Fibroblast of lung (primary cell): Measurements from ENCODE around the gene TRRAP. TPM values are rescaled to one million over a fixed set of nuclear protein-coding genes. Genes with fewer than 3 reads are reported as not detected.
A peak's percentile ranks its signal among the peaks of the same experiment; 100 is the strongest.
"Not testable (repeated sequence)": the region's sequence is repeated elsewhere in the genome, so short reads cannot be mapped to it uniquely, and the experiment has no call there.

Experiments
- DNase-seq, 2 donors: peaks; one replicate each; pipeline versions ENCODE4 v3.0.0 to v3.0.0-alpha.2; 2010; ENCODE audit warnings: low read depth in 2 of 2
- H2AFZ ChIP-seq: 2 replicates; pipeline ENCODE4 v1.5.1; 2012; ENCODE audit warnings: low read length, control low read depth, inconsistent platforms
- H3K27ac ChIP-seq: 2 replicates; pipeline ENCODE4 v1.5.1; 2011; ENCODE audit warnings: low read length, control low read depth; ENCODE audit not compliant: insufficient read depth
- H3K27me3 ChIP-seq: 2 replicates; pipeline ENCODE4 v1.5.1; 2011; ENCODE audit warnings: mild to moderate bottlenecking, low read length; ENCODE audit not compliant: control insufficient read depth, insufficient read depth
- H3K36me3 ChIP-seq: 2 replicates; pipeline ENCODE4 v1.5.1; 2011; ENCODE audit warnings: low read length; ENCODE audit not compliant: control insufficient read depth, insufficient read depth
- H3K4me1 ChIP-seq: 2 replicates; pipeline ENCODE4 v1.5.1; 2011; ENCODE audit warnings: low read length; ENCODE audit not compliant: control insufficient read depth, insufficient read depth; ENCODE audit errors: extremely low read depth
- H3K4me2 ChIP-seq: 2 replicates; pipeline ENCODE4 v1.5.1; 2011; ENCODE audit warnings: low read length, control low read depth; ENCODE audit not compliant: insufficient read depth; ENCODE audit errors: extremely low read depth
- H3K4me3 ChIP-seq, 4 experiments: fragments of 200-600 bp in 1 of 4; sonication (generic) in 1 of 4; replicated peaks in 1 of 4; 2 replicates each; pipeline ENCODE4 v1.5.1; 2011 to 2016; ENCODE audit warnings: low read length in 4 of 4, low read depth in 3 of 4, mild to moderate bottlenecking in 3 of 4, control low read depth in 2 of 4, inconsistent platforms in 1 of 4, mixed read lengths in 1 of 4; ENCODE audit not compliant: insufficient read depth in 1 of 4; ENCODE audit errors: control extremely low read depth in 1 of 4
- H3K79me2 ChIP-seq: 2 replicates; pipeline ENCODE4 v1.5.1; 2012; ENCODE audit warnings: mild to moderate bottlenecking, low read length, inconsistent platforms; ENCODE audit not compliant: control insufficient read depth, insufficient read depth
- H3K9ac ChIP-seq: 2 replicates; pipeline ENCODE4 v1.5.1; 2011; ENCODE audit warnings: mild to moderate bottlenecking, low read length, control low read depth; ENCODE audit not compliant: insufficient read depth
- H3K9me3 ChIP-seq: 2 replicates; pipeline ENCODE4 v1.5.1; 2012; ENCODE audit warnings: low read depth, low read length; ENCODE audit not compliant: control insufficient read depth, insufficient read depth
- H4K20me1 ChIP-seq: 2 replicates; pipeline ENCODE4 v1.5.1; 2011; ENCODE audit warnings: low read length; ENCODE audit not compliant: control insufficient read depth, insufficient read depth; ENCODE audit errors: extremely low read depth
- CTCF ChIP-seq, 2 donors: IDR thresholded peaks in 1 of 2; conservative IDR thresholded peaks in 1 of 2; 1 replicate in 1 of 2; 2 replicates in 1 of 2; pipeline ENCODE4 v1.5.1; 2011 to 2012; ENCODE audit warnings: low read length in 2 of 2, control low read depth in 1 of 2, inconsistent platforms in 1 of 2, low read depth in 1 of 2, mild to moderate bottlenecking in 1 of 2
- EZH2 ChIP-seq: IDR thresholded peaks from 2 replicates; pipeline ENCODE4 v1.5.1; 2012; ENCODE audit warnings: low read length, control low read depth, mild to moderate bottlenecking; ENCODE audit errors: missing control alignments
- polyA plus RNA-seq, 2 donors: library from polyadenylated mRNA; depleted of rRNA in 1 of 2; stranded (reverse) in 1 of 2; unstranded in 1 of 2; fragments of >200 nt; gene quantifications; 2 replicates each; pipeline ENCODE4 v1.2.1, GENCODE V29; 2011 to 2012; ENCODE audit warnings: missing spikeins in 1 of 2
- total RNA-seq: library from RNA; depleted of rRNA; stranded (reverse); fragments of >200 nt; gene quantifications from 2 replicates; pipeline ENCODE4 v1.2.1, GENCODE V29; 2014

TRRAP gene
- total and polyA plus RNA-seq, 2 donors (not counting 1 experiment from before 2014, with no cell fraction given), result 11.3 to 20.6 TPM

DNA sequence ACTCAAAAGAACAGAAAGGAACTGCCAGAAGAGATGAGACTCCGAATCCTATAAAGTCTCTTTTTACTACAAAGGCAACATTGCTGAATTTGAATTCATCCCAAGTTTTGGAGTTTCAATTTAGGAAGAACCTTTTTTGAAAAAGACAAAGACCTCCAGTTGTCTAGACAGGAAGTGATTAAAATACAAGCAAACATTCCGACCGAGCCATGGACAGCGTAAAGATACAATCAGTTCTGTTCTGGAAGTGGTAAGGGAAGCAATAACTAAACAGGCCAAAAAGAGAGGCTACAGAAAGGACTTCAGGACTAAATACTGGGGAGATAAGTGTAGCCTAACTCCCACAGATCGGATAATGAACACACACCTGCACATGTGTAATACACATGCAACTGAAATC, 164.6 kb downstream of the TRRAP start:
- peak in 1 of 2 donors; percentile 73 for DNase-seq
- peaks cover 28% of the 10 kb centered on the region for H3K36me3 ChIP-seq
- no peak overlapping the region for H2AFZ ChIP-seq
- no peaks in the 10 kb centered on the region for H3K27me3 ChIP-seq
- H3K27ac ChIP-seq, result no peak overlapping the region
- no peak overlapping the region for H3K9ac ChIP-seq
- H4K20me1 ChIP-seq, result no peaks in the 10 kb centered on the region
- no peak overlapping the region for H3K4me3 ChIP-seq
- no peak overlapping the region for H3K4me2 ChIP-seq
- no peaks in the 10 kb centered on the region for H3K79me2 ChIP-seq
- H3K4me1 ChIP-seq, result peaks cover 7% of the 10 kb centered on the region
- TF ChIP-seq CTCF (conservative IDR thresholded peaks at IDR 0.05 in 1 of 2, IDR thresholded peaks at IDR 0.05 in 1 of 2; ENCODE audit: low read depth in 1 of 2, low read length in 2 of 2) (no peak), EZH2 (no peak)
- H3K9me3 ChIP-seq, result no peaks in the 10 kb centered on the region

DNA sequence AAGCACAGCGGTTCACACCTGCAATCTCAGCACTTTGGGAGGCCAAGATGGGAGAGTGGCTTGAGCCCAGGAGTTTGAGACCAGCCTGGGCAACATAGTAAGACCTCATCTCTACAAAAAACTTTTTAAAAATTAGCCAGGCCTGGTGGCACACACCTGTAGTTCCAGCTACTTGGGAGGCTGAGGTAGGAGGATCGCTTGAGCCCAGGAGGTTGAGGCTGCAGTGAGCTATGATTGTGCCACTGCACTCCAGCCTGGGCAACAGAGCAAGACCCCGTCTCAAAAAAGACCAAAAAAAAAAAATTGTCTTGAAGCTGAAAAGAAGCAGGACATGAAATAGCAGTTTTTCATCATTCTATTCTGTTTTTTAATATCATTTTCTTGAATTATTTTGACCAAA, 166.5 kb downstream of the TRRAP start:
- not testable (repeated sequence) for H3K9ac ChIP-seq, H3K27me3 ChIP-seq, H3K4me1 ChIP-seq, H3K27ac ChIP-seq, H3K4me2 ChIP-seq, DNase-seq, H3K79me2 ChIP-seq, H2AFZ ChIP-seq, H4K20me1 ChIP-seq, H3K4me3 ChIP-seq, H3K9me3 ChIP-seq
- peaks cover 29% of the 10 kb centered on the region for H3K36me3 ChIP-seq

- H3K4me1 ChIP-seq, H3K9ac ChIP-seq, H3K27me3 ChIP-seq, H3K4me2 ChIP-seq, DNase-seq, H2AFZ ChIP-seq, H3K79me2 ChIP-seq, H3K27ac ChIP-seq, H4K20me1 ChIP-seq, H3K9me3 ChIP-seq, H3K4me3 ChIP-seq: not testable (repeated sequence)
- H3K36me3 ChIP-seq, result peaks cover 22% of the 10 kb centered on the region
Observed at GRCh38 chr7:99046262-99046661, 167.9 kb downstream of the TRRAP start.

GRCh38 chr7:99046722-99047121, 168.4 kb downstream of the TRRAP start:
- TF ChIP-seq CTCF (conservative IDR thresholded peaks at IDR 0.05 in 1 of 2, IDR thresholded peaks at IDR 0.05 in 1 of 2; ENCODE audit: low read depth in 1 of 2, low read length in 2 of 2) (no peak), EZH2 (no peak)
- Histone ChIP-seq H2AFZ (no peak overlapping the region), H3K4me3 (no peak overlapping the region), H3K36me3 (peaks cover 19% of the 10 kb centered on the region), H3K27ac (no peak overlapping the region), H3K4me1 (no peaks in the 10 kb centered on the region), H3K4me2 (no peak overlapping the region), H3K9ac (no peak overlapping the region), H3K9me3 (no peaks in the 10 kb centered on the region), H3K27me3 (no peaks in the 10 kb centered on the region), H3K79me2 (no peaks in the 10 kb centered on the region), H4K20me1 (no peaks in the 10 kb centered on the region)
- no peak for DNase-seq
